ENCODE data around the gene SGMS2.

Gene SGMS2

DNA sequence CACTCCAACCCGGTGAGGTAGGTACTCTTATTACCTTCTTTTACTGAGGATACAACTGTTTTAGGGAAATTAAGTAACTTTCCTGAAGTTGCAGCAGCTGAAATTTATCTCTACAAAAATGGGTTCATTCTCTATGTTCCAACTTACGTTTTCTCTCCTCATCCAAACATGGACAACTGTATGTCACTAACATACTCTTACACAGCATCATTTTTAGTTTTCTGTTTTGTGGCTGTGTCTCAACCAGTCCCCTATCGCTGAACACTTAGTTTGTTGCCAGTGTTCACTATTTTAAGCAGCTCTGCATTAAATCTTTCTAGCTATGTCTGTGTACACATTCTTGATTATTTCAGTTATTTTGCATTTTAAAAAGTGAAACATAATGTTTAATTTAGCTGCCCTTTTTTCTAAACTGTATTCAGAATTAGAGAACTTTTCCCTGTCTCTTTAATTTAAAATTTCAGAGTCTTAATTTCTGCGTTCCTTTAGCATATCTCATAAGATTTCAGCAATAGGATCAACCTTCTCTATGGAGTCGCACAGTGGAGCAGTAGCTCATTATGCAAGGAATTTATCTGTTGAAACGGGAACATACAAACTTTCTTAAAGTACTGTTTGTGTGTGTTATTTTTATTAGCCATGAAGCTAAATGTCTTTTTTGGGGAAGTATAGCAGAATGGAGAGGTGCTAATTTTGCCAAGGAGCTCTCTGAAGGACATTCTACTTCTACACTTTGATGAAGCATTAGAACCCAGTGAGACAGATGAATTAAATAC, 3.8 kb downstream of the SGMS2 start:
- DNase-seq (ENCODE audit: extremely low read depth in 1 of 2, low read depth in 1 of 2) = no peak

DNA sequence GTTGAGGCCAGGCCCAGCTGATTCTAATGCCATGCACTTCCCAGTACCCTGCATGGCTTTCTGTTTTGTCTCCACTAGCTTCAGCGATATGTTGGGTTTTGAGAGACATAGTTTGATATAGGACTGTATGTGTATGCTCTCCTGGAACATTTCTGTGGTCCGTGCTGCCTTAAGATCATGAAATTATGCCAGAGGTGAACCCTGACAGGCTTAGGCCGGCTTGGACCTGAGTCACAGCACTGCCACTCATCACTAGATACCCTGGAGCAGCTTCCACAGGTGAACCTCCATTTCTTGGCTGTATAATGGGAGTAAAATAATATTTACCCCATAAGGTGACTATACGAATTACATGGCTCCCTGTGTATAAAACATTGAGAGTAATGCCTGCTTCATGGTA, 6.4 kb downstream of the SGMS2 start:
- no peak for DNase-seq (ENCODE audit: extremely low read depth in 1 of 2, low read depth in 1 of 2)

DNA sequence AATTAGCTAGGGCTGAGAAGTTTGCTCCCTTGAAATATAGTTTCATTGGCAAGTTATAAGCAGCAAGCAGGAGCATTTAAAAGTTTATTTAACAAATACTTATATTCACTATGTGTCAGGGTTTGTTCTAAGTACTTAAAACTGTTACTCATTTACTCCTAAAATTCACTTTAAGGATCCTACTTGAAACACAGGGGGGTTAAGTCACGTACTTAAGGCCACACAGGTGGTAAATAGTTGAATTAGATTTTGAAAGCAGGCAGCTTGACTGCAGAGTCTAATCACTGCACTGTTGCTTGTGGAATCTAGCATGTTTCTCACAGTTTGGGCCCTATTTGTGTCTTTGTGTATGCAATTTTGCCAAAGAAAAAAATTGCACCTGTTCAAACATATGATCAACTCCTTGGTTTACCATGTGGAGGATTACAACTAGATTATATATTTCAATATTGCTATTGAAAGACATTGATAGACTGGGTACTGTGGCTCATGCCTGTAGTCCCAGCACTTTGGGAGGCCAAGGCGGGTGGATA, 7.6 kb downstream of the SGMS2 start:
- DNase-seq (ENCODE audit: extremely low read depth in 1 of 2, low read depth in 1 of 2) = no peak

DNA sequence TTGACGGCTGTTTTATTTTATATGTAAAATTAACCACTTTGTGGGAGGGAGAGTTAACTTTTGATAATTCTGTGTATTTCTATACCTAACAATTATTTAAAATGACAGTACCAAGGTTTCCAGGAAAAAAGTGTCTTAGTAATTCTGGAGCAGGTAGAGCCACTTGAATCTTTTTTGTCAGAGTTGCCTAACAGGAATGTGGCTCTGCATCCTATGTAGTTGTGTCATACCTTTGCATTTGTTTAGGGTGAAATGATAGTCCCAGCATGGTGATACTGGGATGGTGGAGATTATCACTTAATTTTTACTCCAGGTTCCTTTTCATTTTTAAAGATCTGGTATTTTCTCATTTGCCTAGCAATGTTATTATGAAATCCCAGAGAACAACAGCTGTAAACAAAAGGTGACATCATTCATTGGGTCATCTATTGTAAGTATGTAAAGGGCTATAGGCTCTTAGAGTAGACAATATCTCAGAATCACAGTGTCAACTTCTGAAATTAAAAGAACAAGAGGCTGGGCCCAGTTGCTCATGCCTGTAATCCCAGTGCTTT, 9.6 kb downstream of the SGMS2 start:
- no peak for DNase-seq (ENCODE audit: extremely low read depth in 1 of 2, low read depth in 1 of 2)

DNA sequence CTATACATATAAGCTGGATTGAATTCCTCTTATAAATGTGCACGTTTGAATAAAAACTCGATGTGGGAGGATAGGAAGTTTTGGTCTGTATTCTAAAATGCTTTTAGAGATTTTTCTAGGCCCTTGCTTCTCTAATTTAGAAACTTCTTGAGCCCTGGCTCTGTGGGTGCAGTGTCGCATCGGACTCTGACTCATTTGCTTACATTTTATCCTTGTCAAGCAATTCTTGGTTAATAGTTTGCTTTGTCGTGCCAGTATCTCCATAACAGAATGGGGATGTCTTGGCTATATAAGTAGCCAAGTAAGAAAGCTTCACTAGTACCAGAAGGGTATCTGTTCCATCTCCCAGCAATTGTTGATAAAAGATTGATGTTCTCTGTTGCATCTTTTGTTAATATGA, 10.7 kb downstream of the SGMS2 start:
- no peak for DNase-seq (ENCODE audit: extremely low read depth in 1 of 2, low read depth in 1 of 2)

DNA sequence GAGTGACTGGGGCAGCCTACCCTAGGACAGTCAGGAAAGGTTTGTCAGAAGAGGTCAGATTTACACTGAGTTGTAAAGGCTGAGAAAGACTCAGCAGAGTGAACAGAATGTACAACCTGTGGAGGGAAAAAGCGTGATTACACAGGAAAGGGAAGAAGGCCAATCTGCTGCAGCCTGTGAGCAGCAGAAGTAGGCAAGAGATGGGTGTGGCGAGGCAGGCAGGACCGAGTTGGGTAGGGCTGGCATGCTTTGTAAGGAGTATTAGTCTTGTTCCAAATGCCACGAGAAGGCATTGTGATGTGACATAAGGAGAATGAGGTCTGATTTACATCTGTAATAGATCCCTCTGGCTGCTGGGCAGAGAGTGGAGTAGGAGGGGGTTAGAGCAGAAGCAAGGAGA, 12.6 kb downstream of the SGMS2 start:
- no peak for DNase-seq (ENCODE audit: extremely low read depth in 1 of 2, low read depth in 1 of 2)

DNA sequence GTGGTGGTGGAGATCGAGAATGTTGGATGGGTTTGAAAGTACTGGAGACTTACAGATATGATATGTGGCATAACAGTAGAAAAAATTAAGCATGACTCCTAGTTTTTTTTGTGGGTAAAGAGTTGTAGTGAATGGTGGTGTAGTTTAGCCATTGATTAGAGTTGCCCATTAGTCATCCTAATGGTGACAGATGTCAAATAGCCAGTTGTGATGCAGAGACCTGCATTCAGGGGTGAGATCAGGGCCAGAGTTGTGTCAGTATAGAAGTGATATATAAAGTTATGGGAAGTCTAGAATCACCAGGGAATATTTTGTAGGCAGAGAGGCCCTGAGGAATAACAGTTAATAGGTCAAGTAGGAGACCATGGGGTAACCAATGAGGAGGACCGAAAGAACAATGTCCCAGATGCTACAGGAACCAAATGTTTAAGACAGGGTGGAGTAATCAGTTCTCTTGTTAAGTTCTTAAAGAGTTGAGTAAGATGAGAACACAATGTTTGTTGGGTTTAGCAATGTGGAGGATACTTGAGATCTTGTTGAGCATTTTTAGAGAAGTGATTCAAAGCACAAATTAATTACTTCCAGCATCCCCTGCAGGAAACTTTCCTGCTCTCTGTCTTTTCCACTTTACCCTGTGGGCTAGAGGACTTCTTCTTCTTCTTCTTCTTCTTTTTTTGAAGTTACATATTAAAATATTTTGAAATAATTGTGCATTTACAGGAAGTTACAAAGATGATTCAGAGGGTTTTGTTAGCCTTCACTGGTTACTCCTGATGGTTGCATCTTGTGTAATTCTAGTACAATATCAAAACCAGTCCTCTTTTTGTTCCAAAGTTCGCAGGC, 13.3 kb downstream of the SGMS2 start:
- DNase-seq (ENCODE audit: extremely low read depth in 1 of 2, low read depth in 1 of 2) = no peak

DNA sequence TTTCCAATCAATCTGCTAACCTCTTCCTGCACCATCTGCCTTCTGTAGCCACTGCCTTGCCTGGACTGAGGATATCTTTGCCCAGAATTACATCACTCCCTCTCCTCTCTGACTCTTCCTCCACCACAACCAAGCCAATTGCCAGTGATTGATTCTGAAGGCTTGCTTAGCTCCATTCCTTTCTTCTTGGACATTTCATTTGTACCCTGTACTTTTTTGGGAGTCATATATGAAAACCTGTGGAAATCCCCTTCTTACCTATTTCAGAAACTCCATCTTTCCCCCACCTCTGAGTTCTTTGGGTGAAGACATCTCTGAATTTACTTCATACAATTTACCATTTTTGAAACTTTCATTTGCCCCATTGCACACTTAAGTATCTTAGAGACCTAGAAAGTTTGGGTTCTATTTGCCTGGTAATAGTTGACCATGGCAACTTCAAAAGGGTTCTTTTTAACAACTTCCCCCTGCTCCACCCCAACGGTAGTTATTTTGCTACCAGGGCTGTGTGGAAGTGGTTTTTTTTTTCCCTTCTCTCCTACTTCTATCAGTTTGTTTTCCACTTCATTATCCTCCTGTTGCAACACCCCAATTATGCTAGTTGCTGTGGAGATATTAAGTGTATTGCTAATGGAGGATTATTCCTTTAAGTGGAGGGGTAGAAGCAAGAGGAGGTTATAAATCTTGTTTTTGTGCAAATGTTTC, 14.3 kb downstream of the SGMS2 start:
- DNase-seq (ENCODE audit: extremely low read depth in 1 of 2, low read depth in 1 of 2) = no peak

DNA sequence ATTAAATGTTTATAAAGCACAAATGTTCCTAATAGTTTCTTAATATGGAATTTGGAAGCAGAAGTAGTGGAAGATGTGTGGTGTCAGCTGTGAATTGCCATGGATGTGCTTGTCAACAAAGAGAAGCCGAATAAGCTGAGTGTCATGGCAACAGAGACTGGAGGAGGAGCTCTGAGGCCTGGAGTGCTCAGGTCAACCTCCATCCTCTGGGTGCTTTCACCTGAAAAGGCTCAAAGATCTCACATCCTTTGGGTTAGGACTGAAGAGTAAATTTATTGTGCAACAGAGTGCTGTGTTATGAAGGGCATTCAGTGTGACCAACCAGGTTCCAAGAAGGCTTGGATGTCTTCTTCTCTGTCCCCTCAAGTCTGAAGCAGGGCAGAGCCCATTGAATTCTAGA, 18.7 kb downstream of the SGMS2 start:
- DNase-seq (ENCODE audit: extremely low read depth in 1 of 2, low read depth in 1 of 2) = no peak

DNA sequence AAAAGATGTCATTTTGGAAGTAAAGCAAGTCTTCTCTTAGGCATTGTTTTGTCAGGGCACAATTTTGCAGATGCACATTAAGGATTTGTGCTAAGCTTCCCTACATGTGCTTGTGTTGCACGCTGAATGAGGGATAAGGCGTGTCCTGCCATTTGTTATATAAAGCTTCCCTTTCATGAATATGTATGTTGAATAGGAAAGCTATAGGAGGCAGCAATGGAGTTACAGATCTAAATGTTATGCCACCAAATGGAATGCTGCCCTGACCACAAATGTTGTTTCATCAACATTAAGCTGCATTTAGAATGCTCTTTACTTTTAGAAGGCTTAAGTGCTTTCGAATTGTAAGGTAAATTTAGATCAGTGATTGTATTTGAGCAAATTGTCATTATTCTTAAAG, 20.9 kb downstream of the SGMS2 start:
- DNase-seq (ENCODE audit: extremely low read depth in 1 of 2, low read depth in 1 of 2) = no peak

DNA sequence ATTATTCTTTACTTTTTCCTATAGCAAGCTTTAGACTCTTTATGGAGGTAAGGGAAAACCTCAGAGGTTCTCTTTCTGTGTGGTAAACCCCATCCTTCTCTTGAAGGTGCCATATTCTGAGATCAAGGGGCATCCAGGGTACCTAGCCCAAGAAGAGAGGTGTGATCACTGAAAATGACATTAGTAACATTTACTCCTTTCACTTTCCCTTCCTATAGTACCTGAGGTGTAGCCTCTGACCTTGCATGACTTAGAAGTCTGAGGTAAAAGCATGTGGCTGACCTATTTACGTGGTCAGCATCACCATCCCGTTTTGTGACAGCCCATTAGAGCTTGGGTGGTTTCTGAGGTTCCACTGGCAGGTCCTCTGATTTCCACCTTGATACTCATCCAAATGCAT, 25.7 kb downstream of the SGMS2 start:
- no peak for DNase-seq (ENCODE audit: extremely low read depth in 1 of 2, low read depth in 1 of 2)

DNA sequence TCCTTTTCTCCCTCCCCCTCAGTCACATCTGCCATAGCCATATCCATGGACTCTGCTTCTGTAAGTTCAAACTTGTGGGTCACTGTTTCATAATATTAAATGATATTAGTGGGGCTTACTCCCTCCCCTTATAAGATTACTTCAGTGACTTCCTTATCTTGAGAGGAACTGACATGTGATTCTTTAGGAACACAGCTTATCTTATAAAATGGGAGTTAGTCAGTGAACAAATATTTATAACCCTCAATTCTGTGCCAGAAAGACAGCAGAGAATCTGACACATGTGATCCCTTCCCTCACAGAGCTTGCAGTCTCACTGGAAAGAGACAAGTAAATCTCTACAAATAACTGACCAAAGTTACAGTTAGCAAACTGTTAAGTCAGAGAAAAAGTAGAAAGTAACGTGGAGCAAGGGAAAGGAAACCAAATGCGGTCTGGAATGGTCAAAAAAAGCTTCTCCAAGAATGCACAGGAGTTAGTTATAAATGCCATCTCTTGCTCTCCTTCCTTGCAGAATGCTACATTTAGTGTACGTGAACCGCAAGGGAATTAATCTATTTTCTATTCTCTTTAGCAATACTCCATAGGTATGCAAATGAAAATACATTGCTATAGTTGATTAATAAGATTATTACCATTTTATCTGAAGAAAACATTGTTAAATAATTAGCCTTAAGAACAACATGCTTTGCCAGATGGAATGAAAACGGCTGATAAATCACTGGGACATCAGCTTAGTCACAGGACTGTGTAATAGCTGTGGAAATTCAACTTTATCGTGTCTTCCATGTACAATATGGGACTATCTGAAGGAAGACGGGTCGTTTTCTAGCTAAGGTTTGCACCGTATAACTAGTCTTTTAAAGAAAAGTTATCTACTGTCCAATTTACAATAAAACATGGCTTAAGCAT, 29.0 kb downstream of the SGMS2 start:
- DNase-seq (ENCODE audit: extremely low read depth in 1 of 2, low read depth in 1 of 2) = no peak

DNA sequence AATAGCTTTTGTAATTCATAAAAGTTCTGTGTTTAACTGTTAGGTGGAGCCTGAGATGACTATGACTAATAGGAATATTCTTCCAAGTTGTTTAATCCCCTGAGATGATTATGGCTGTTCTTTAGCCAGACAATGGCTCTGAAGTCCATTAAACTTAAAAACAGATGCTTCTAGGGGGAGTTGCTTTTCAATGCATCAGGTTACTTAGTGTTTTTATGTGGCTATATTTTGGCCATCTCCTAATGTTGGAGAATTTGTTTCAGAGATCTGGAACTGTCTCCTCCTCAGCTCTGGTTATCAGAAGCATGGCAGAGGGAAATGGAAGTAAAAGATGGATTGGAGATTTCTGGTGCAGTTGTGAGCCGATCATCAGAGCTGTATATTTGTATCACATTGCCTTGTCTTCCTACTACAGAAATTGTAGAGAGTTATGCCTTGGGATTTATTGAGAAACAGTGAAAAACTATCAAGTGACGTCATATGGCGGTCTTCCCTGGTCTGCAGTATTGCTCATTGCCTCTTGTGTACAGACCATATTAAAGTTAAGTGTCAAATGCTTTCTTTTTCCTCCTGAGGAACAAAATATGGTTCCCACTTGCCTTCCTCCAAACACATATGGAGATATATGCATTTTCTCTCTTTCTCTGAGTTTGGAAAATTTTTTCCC, 29.8 kb downstream of the SGMS2 start:
- DNase-seq (ENCODE audit: extremely low read depth in 1 of 2, low read depth in 1 of 2) = no peak

DNA sequence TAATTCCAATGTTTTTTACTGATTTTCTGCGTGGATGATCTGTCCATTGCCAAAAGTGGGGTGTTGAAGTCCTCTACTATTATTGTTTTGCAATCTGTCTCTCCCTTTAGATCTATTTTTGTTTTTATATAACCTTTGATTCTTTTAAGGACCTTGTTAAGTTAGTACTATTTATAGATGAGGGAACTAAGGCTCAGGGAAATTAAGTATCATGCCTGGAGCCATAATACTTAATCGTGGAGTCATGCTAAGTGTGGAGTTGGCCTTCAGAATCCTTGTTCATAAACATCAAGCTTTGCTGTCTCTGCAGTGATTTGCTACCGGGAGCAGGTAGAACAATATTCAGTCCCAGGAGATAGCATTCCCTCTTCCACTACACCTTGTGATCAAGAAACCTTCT, 31.0 kb downstream of the SGMS2 start:
- DNase-seq (ENCODE audit: extremely low read depth in 1 of 2, low read depth in 1 of 2) = no peak

DNA sequence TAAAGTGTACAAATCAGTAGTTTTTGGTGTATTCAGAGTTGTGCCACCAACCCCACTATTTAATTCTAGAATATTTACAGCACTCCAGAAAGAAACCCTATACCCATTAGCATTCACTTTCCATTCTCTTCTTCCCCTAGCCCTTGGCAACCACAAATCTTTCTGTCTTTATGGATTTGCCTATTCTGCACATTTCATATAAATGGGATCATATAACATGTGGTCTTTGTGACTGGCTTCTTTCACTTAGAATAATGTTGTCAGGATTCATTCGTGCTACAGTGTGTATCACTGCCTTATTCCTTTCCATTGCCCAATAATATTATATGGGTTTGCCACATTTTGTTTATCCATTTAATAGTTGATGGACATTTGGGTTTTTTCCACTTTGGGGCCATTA, 32.2 kb downstream of the SGMS2 start:
- no peak for DNase-seq (ENCODE audit: extremely low read depth in 1 of 2, low read depth in 1 of 2)

DNA sequence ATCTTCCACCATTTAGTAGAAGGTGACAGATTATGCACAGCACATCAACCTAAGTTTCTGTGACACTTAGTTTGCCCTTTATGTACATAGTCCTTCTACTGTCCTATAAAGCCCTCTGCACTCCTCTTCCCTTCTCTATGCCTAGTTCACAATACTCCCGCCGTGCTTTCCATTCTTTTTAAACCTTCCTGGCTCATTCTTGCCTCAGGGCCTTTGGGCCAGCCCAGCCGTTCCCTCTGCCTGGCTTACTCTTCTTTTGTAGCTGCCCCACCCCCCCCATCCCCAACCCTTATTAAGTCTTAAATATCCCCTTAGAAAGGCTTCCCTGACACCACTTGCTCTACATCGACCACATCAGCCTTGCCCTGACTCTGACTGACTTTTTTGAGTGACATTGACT, 33.0 kb downstream of the SGMS2 start:
- DNase-seq (ENCODE audit: extremely low read depth in 1 of 2, low read depth in 1 of 2) = no peak

DNA sequence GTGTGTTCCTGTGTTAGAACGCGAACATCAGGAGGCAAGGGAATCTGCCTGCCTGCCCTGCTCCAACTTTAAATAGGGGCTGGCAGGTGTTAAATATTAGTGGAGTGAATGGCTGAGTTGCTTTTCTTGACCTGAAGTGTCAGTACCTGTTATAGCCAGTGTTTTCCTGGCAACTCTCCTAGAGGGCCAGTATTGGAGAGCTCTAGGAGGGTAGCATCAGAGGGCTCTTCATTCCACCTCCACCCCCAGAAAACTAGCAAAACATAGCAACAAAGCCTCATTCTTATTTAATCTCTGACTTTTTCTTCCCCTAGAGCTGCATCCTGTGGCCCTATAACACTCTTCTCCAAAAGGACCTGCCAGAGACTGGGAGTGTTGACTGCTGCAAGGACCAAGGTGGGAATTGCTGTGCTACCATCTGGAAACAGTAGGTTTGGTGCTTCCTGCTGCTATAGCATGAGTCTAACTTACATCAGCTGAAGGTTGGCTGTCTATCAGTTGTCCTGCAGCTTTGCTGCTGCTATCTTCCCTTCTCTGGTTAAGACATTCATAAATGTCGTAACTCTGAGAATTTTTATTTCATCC, 33.5 kb downstream of the SGMS2 start:
- no peak for DNase-seq (ENCODE audit: extremely low read depth in 1 of 2, low read depth in 1 of 2)

DNA sequence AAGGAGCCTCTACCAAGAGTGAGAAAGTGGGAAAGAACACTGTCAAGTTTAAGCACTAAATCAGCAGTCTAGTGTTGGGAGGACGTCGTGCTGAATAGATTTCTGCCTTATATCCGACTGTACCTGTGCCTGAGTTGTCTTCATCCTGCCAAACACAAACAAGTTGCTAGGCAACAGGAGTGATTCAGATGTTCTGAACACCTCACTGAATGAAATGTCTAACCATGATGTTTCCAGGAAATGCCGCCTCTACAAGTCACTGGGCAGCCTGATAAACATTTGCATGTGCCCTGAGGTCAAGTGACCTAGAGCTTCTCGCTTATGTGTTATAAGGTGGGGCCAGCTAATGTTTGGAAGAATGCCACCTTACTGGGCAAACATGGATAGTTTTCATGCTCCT, 37.9 kb downstream of the SGMS2 start:
- DNase-seq (ENCODE audit: extremely low read depth in 1 of 2, low read depth in 1 of 2) = no peak

DNA sequence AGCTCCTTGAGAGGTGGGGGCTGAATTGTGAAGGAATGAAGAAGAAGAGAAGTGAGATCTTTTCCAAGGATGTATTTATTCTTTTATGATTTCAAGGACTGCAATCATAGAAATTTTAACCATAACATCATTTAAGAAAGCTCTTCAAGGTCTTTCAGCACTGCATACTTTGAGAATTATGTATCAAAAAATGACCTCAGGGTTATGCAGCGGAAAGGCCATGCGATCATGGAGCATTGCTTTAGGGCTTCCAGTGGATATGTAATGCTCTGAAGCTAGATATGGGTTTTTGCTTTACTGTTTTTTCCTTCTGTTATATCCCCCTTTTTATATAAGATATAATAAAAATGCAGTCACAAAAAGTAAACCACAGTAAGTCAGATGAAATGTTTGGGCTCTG, 38.7 kb downstream of the SGMS2 start:
- no peak for DNase-seq (ENCODE audit: extremely low read depth in 1 of 2, low read depth in 1 of 2)
